GM12875 (cell line): Measurements from ENCODE around the gene IGHMBP2.

ENCODE experiments used
- H3K4me3 ChIP-seq: one replicate; pipeline ENCODE4 v1.5.1; 2011; ENCODE audit warnings: low read depth, low read length, control low read depth
- TF ChIP-seq, protein P1 (sequence below): IDR thresholded peaks from 2 replicates; pipeline ENCODE4 v1.5.1; 2011; ENCODE audit warnings: low read depth, mild to moderate bottlenecking, control low read depth, inconsistent platforms, low read length, moderate library complexity, borderline replicate concordance; ENCODE audit not compliant: insufficient read depth

Gene IGHMBP2

DNA sequence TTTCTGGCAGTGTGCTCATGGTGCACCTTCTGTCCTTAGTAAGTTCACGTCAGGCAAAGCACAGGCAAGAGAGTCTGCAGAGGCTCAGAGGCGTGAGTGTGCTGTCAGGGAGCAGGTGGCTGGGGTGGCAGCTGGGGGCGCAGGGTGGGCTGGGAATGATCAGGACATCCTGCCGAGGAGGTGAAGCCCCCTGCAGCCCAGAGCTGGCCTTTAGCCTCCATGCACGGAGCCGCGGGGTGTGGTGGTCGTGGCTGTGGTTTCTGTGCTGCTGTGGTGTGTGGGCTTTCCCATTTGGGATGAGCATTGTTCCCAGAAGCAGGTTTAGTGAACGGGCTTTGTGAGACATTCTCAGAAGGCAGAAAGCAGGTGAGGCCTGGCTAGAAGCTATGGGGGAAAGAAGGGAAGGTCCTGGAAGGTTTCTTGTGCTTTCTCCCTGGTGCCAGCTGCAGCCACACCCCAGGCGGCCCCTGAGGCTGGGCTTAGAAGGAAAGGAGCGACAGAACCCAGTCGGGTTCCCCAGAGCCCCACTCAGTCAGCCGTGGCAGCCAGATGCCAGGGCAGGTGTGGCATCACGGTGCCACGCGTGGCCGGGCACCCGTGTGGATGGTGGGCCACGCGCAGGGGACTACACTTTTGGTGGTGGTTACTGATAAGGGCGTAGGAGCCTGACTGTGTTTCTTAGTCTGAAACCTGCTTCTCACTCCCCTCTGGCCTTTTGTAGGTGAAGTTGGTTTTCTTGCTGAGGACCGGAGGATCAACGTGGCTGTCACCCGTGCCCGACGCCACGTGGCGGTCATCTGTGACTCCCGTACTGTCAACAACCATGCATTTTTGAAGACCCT is 32.0 kb downstream of the IGHMBP2 start:
- TF ChIP-seq, protein P1, sequence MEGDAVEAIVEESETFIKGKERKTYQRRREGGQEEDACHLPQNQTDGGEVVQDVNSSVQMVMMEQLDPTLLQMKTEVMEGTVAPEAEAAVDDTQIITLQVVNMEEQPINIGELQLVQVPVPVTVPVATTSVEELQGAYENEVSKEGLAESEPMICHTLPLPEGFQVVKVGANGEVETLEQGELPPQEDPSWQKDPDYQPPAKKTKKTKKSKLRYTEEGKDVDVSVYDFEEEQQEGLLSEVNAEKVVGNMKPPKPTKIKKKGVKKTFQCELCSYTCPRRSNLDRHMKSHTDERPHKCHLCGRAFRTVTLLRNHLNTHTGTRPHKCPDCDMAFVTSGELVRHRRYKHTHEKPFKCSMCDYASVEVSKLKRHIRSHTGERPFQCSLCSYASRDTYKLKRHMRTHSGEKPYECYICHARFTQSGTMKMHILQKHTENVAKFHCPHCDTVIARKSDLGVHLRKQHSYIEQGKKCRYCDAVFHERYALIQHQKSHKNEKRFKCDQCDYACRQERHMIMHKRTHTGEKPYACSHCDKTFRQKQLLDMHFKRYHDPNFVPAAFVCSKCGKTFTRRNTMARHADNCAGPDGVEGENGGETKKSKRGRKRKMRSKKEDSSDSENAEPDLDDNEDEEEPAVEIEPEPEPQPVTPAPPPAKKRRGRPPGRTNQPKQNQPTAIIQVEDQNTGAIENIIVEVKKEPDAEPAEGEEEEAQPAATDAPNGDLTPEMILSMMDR = no peak
- no peak overlapping the region for H3K4me3 ChIP-seq

DNA sequence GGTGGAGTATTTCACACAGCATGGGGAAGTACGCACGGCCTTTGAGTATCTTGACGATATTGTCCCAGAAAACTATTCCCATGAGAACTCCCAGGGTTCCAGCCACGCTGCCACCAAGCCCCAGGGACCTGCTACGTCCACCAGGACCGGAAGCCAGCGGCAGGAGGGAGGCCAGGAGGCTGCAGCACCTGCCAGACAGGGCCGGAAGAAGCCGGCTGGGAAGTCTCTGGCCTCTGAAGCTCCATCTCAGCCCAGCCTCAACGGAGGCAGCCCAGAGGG is 32.6 kb downstream of the IGHMBP2 start:
- no peak overlapping the region for H3K4me3 ChIP-seq
- TF ChIP-seq, protein P1 = no peak

DNA sequence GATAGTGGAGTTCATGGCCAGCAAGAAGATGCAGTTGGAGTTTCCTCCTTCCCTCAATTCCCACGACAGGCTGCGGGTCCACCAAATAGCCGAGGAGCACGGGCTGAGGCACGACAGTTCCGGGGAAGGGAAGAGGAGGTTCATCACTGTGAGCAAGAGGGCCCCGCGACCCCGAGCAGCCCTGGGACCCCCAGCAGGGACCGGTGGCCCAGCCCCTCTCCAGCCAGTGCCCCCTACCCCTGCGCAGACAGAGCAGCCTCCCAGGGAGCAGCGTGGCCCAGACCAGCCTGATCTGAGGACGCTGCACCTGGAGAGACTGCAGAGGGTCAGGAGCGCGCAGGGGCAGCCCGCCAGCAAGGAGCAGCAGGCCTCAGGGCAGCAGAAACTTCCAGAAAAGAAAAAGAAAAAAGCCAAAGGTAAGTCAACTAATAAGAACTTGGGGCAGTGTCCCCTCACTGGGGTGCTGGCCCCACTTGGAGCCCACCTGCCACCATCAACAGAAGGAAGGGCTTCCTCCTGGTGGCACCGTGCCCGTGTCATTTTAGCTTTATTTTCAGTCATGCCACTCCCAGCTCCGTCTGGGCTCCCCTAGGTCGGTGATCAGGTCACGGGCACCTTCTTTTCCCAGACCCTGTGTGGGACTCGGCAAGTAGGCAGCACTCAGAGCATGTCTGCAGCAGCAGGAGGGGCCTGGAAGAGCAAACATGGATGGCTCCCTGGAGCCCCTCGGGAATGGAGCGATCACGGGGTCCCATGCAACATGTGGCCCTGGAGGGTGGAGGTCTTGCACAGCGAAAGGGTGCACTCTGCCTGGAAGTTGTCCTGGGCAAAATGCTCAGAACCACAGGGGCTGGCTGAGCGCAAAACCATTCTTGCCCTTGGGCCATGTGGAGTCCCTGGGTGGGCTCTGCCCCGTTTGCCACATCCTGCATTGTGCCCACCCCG is 33.3 kb downstream of the IGHMBP2 start:
- TF ChIP-seq, protein P1 = no peak
- H3K4me3 ChIP-seq = no peak overlapping the region

DNA sequence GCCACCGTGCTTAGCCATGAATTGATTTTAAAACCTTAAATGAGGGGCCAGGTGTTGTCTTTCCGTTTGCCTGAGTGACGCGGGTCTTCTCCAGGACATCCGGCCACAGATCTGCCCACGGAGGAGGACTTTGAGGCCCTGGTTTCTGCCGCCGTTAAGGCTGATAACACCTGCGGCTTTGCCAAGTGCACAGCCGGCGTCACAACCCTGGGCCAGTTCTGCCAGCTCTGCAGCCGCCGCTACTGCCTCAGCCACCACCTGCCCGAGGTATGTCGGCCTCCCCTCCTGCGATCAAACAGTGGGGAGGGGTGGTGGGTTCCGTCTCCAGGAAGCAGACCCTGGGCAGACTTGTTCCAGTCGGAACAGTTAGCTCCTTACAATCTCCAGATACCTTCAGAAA is 34.4 kb downstream of the IGHMBP2 start:
- no peak overlapping the region for H3K4me3 ChIP-seq
- TF ChIP-seq, protein P1 = no peak

DNA sequence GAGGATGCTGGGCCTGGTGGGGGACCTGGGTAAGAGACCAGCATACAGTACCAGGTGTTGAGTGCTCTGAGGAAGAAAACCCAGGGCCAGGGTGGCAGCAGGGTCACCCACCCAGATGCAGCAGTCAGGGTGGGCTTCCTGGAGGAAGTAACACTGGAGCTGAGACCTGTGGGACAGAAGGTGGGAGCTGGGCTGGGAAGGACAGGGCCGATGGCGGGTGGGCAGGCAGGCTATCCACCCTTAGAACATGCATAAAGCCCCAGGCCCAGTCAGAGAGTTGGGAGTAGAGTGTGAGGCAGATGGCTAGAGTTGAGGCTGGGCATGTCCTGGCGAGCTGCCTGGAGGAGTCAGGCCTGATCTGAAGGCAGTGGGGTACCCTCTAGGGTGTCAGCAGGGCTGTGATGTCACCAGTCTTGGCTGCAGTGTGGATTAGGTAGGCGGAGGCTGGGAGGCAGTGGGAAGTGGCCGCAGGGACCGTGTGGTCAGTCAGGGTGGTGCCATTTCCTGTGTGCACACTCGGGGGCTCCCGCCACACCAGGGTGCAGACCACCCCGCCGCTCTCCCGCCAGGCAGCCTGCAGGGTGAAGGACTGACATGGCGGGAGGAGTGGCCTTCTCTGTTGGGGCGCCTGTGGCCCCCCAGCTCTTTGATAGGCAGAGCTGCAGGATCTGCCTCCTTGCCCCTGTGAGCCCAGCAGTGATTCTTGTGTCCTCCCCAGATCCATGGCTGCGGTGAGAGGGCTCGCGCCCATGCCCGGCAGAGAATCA is 35.3 kb downstream of the IGHMBP2 start:
- TF ChIP-seq, protein P1 = no peak
- no peak overlapping the region for H3K4me3 ChIP-seq

DNA sequence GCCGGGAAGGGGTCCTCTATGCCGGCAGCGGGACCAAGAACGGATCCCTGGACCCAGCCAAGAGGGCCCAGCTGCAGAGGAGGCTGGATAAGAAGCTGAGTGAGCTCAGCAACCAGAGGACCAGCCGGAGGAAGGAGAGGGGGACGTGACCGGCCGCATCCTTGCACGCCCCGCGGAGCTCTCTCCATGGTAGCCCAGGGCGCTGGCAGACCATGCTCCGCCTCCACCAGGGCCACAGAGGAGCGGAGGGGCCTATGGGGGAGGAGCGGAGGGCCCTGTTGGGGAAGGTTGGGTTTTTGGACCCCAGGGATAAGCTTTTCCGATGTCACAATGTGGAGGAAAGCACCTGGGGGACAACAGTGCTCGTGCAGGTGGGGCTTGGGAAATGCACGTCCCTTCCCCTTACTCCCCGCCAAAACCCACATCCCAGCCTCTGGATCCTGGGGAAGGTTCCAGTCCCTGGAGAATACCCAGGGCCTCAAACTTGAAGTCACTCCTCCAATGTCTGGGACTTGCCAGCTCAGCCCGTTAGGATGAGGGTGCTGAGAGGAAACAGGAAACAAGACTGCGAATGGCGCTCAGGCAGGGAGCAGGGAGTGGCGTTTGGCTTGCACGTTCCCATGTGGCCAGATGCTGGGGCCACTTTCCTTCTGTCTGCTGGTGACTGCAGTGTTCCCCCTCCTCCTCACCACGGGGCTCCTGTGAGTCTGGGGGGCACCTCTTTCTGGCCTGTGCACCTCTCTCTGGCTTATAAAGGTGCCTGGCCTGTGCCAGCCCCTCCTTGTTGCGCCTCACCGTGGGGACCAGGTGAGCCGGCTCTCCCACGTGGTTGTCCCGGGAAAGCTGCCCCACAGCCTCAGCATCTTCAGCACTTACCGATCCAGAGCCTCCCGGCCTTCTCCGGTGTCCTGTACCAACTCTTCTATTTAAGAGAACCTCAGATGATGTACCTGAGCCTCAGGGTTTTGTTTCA is 36.2 kb downstream of the IGHMBP2 start:
- H3K4me3 ChIP-seq = no peak overlapping the region
- TF ChIP-seq, protein P1 = no peak
